T-cell (primary cell): Measurements from ENCODE around the gene NUP37. TPM values are rescaled to one million over a fixed set of nuclear protein-coding genes. Genes with fewer than 3 reads are reported as not detected.
"Not testable (repeated sequence)": the region's sequence is repeated elsewhere in the genome, so short reads cannot be mapped to it uniquely, and the experiment has no call there.

Experiments
- ATAC-seq, 4 experiments: fragments of 200-7000 bp in 3 of 4; fragments of 150-1000 bp in 1 of 4; cut with Tn5 transposase; replicated peaks in 1 of 4; 1 replicate in 3 of 4; 2 replicates in 1 of 4; pipeline ENCODE4 v1.10.0; 2021; ENCODE audit warnings: moderate library complexity in 3 of 4, mild to moderate bottlenecking in 2 of 4, moderate number of reproducible peaks in 1 of 4
- CTCF ChIA-PET, 2 donors: fragments of 300-600 bp; sonication (Branson Sonifier 250); formaldehyde crosslinking; loops; one replicate each; lab custom pipeline; 2022; ENCODE audit warnings: antibody characterized with exemption in 2 of 2; lab: Charles Lee
- POLR2A ChIA-PET, 2 donors: fragments of 300-600 bp; sonication (Branson Sonifier 250); formaldehyde crosslinking; loops; one replicate each; lab custom pipeline; 2022; ENCODE audit warnings: antibody characterized with exemption in 2 of 2; lab: Charles Lee
- DNase-seq, 35 experiments: peaks; one replicate each; pipeline versions ENCODE4 v3.0.0 to v3.0.0-alpha.2; 2013 to 2023
- H3K27ac ChIP-seq: one replicate; pipeline ENCODE4 v1.5.1; 2013; ENCODE audit warnings: low read length
- H3K27me3 ChIP-seq, 2 experiments: replicated peaks in 1 of 2; 1 replicate in 1 of 2; 2 replicates in 1 of 2; pipeline versions ENCODE4 v1.6.1 to v1.7.0; 2013; ENCODE audit warnings: low read length in 1 of 2, mixed read lengths in 1 of 2; ENCODE audit not compliant: control insufficient read depth in 2 of 2, insufficient read depth in 2 of 2; ENCODE audit errors: extremely low read depth in 1 of 2
- H3K36me3 ChIP-seq, 2 donors: 1 replicate in 1 of 2; 2 replicates in 1 of 2; pipeline versions ENCODE4 v1.6.1 to v1.7.0; 2013; ENCODE audit warnings: low read length in 1 of 2; ENCODE audit not compliant: control insufficient read depth in 2 of 2, insufficient read depth in 1 of 2; ENCODE audit errors: extremely low read depth in 1 of 2
- H3K4me1 ChIP-seq, 2 experiments: 1 replicate in 1 of 2; 2 replicates in 1 of 2; pipeline versions ENCODE4 v1.6.1 to v1.7.0; 2013; ENCODE audit warnings: low read length in 2 of 2, mixed read lengths in 1 of 2; ENCODE audit not compliant: insufficient read depth in 2 of 2, control insufficient read depth in 1 of 2; ENCODE audit errors: extremely low read depth in 1 of 2
- H3K4me3 ChIP-seq, 2 donors: 1 replicate in 1 of 2; 2 replicates in 1 of 2; pipeline versions ENCODE4 v1.5.1 to v1.7.0; 2013; ENCODE audit warnings: mild to moderate bottlenecking in 2 of 2, low read length in 1 of 2, moderate library complexity in 1 of 2; ENCODE audit not compliant: control insufficient read depth in 1 of 2; ENCODE audit errors: extremely low read depth in 1 of 2
- H3K9me3 ChIP-seq: 2 replicates; pipeline ENCODE4 v1.7.0; 2013
- H3K27ac Mint-ChIP-seq, 2 donors: one replicate each; pipeline ENCODE4 v1.8.0; 2020 to 2021; ENCODE audit warnings: mild to moderate bottlenecking in 2 of 2, mixed read lengths in 2 of 2
- H3K27me3 Mint-ChIP-seq, 2 donors: one replicate each; pipeline ENCODE4 v1.8.0; 2021 to 2022; ENCODE audit warnings: mixed read lengths in 2 of 2
- H3K36me3 Mint-ChIP-seq: one replicate; pipeline ENCODE4 v1.8.0; 2021; ENCODE audit warnings: mixed read lengths
- H3K4me1 Mint-ChIP-seq, 3 donors: one replicate each; pipeline ENCODE4 v1.8.0; 2020 to 2022; ENCODE audit warnings: mixed read lengths in 3 of 3, mild to moderate bottlenecking in 1 of 3
- H3K4me3 Mint-ChIP-seq, 3 donors: one replicate each; pipeline ENCODE4 v1.8.0; 2020 to 2022; ENCODE audit warnings: mild to moderate bottlenecking in 3 of 3, mixed read lengths in 3 of 3, moderate library complexity in 3 of 3
- H3K9me3 Mint-ChIP-seq, 3 donors: one replicate each; pipeline ENCODE4 v1.8.0; 2020 to 2022; ENCODE audit warnings: mixed read lengths in 3 of 3
- WGBS: methylation state at CpG from one replicate; pipeline ENCODE4 v1.1.5; 2013; ENCODE audit warnings: missing lambda C conversion rate; ENCODE audit not compliant: insufficient coverage; 5-methylcytosine and 5-hydroxymethylcytosine counted together
- total RNA-seq, 35 experiments: library from RNA in 6 of 35; stranded (reverse) in 6 of 35; fragments of 120-200 nt in 1 of 35; gene quantifications; one replicate each; pipeline versions ENCODE4 v1.2.1 to v1.2.4 and lab custom pipeline; 2013 to 2026

The NUP37 gene
- total RNA-seq, 5 donors from 2014 or later (not counting 1 experiment from before 2014, with no cell fraction given) = 11.1 to 21.1 (median 18.6) TPM

DNA sequence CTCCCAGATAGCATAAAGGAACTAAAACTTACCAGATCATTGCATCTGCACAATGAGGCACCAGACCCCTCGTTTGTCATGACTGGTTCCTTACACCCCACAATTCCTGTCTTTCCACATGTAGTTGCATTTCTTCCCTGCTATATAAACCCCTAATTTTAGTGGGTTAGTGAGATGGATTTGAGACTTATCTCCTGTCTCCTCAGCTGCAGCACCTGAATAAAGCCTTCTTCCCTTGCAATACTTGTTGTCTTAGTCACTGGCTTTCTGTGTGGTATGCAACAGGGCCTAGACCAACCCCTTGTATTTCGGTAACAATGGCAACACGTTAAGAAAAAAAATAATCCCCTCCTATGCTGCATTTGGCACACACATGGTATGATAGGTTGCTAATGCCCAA lies 13.0 kb downstream of the NUP37 start:
- Mint-ChIP-seq H3K27ac (no peak overlapping the region), H3K4me3 (no peak overlapping the region), H3K4me1 (peaks cover 4 to 9% (median 8%) of the 10 kb centered on the region in 3 donors), H3K36me3 (peaks cover 82% of the 10 kb centered on the region), H3K9me3 (peaks cover 2 to 5% (median 5%) of the 10 kb centered on the region in 3 donors), H3K27me3 (no peaks in the 10 kb centered on the region)
- Histone ChIP-seq H3K4me3 (no peak overlapping the region), H3K27ac (no peak overlapping the region), H3K36me3 (peaks cover 0 to 45% of the 10 kb centered on the region in 2 donors), H3K4me1 (no peaks in the 10 kb centered on the region), H3K27me3 (no peaks in the 10 kb centered on the region), H3K9me3 (peaks cover 2% of the 10 kb centered on the region)
- no CpG with 5 or more reads among the region's 3 CpGs for WGBS
- ChIA-PET POLR2A (no interaction called here), CTCF (no interaction called here)
- no peak for ATAC-seq
- no peak for DNase-seq

DNA sequence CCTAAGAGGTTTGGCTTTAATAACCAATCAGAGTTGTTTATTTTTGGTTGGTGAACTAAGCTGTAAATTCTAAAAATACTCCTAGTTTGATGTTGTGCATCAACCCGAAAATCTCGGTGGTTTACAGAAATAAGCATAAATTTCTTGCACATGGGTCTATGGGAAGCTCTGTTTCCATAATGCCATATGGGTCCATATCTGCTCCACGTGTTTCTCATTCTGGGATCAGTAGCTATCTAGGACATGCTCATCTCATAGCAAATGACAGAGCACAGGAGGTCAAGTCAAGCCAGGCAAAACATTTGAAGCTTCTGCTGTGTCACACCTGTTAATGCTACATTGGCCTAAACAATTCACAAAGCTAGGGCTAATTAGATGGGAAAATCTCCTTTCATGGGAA lies 23.1 kb downstream of the NUP37 start:
- H3K27ac Mint-ChIP-seq = no peak overlapping the region
- H3K9me3 ChIP-seq = no peaks in the 10 kb centered on the region
- H3K4me1 ChIP-seq = no peaks in the 10 kb centered on the region
- no peaks in the 10 kb centered on the region for H3K4me1 Mint-ChIP-seq
- CTCF ChIA-PET = interaction anchor here (0.6 to 1.2 kb wide), 4 partner anchors 21 to 32 kb away, joined by 3 to 4 read pairs (median 3); no protein-coding TSS in a partner anchor
- no peak for ATAC-seq
- peaks cover 0 to 20% of the 10 kb centered on the region in 2 donors for H3K36me3 ChIP-seq
- no peak overlapping the region for H3K27ac ChIP-seq
- H3K27me3 Mint-ChIP-seq = no peaks in the 10 kb centered on the region
- DNase-seq = no peak
- POLR2A ChIA-PET = interaction anchor here in 1 of 2 donors (0.6 kb wide), 1 partner anchor 43 kb away, joined by 6 read pairs; no protein-coding TSS in a partner anchor
- no peak overlapping the region for H3K4me3 ChIP-seq
- no peaks in the 10 kb centered on the region for H3K9me3 Mint-ChIP-seq
- no peak overlapping the region for H3K4me3 Mint-ChIP-seq
- no peaks in the 10 kb centered on the region for H3K27me3 ChIP-seq
- WGBS = 94% methylated on average over 2 of the region's 3 CpGs
- H3K36me3 Mint-ChIP-seq = peaks cover 37% of the 10 kb centered on the region

GRCh38 chr12:102095677-102096263 lies 24.1 kb downstream of the NUP37 start:
- Mint-ChIP-seq H3K9me3 (no peaks in the 10 kb centered on the region), H3K27ac (no peak overlapping the region), H3K27me3 (no peaks in the 10 kb centered on the region), H3K4me1 (no peaks in the 10 kb centered on the region), H3K36me3 (peaks cover 37% of the 10 kb centered on the region), H3K4me3 (no peak overlapping the region)
- no peaks in the 10 kb centered on the region for H3K9me3 ChIP-seq
- ATAC-seq (peak in 2 of 4 experiments; percentile 50 to 51), DNase-seq (peak in 1 of 35 experiments; percentile 18)
- ChIA-PET CTCF (interaction anchor here (0.6 to 1.2 kb wide), 5 partner anchors 17 to 383 kb away, joined by 3 read pairs; partner anchors contain the start of gene WASHC3 (in 1 of the 2)), POLR2A (no interaction called here)
- H3K4me1 ChIP-seq = no peaks in the 10 kb centered on the region
- WGBS = no CpG with 5 or more reads among the region's 2 CpGs
- H3K4me3 ChIP-seq = no peak overlapping the region
- no peak overlapping the region for H3K27ac ChIP-seq
- H3K27me3 ChIP-seq = no peaks in the 10 kb centered on the region
- H3K36me3 ChIP-seq = peaks cover 0 to 20% of the 10 kb centered on the region in 2 donors

DNA sequence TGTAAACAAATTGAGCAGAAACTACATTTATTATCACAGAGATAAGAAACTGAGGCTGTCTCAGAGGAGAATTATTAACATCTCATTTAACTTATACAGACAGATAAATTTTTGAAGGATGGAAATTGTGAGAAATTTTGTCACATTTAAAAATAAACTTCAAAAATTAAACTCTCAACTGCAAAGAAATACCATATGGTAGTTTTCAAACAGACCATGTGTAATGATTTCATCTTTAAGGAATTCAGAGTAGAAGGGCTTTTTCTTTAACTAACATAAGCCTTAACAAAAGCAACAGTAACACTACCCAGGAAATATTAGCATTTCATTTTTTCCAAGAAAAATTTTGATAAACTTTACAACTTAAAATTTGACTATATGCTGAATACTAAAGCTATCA lies 26.6 kb downstream of the NUP37 start:
- Histone ChIP-seq H3K9me3 (no peaks in the 10 kb centered on the region), H3K4me1 (no peaks in the 10 kb centered on the region), H3K4me3 (no peak overlapping the region), H3K36me3 (peaks cover 0 to 11% of the 10 kb centered on the region in 2 donors), H3K27ac (no peak overlapping the region), H3K27me3 (no peaks in the 10 kb centered on the region)
- peaks cover 0 to 3% (median 0%) of the 10 kb centered on the region in 3 donors for H3K9me3 Mint-ChIP-seq
- no peak overlapping the region for H3K4me3 Mint-ChIP-seq
- no peak for DNase-seq
- no peak for ATAC-seq
- no peaks in the 10 kb centered on the region for H3K4me1 Mint-ChIP-seq
- ChIA-PET POLR2A (no interaction called here), CTCF (no interaction called here)
- H3K36me3 Mint-ChIP-seq = peaks cover 34% of the 10 kb centered on the region
- no peak overlapping the region for H3K27ac Mint-ChIP-seq
- H3K27me3 Mint-ChIP-seq = no peaks in the 10 kb centered on the region

GRCh38 chr12:102089228-102089835 lies 30.6 kb downstream of the NUP37 start:
- H3K4me1 ChIP-seq, H3K4me1 Mint-ChIP-seq, POLR2A ChIA-PET, H3K27ac Mint-ChIP-seq, ATAC-seq, DNase-seq, CTCF ChIA-PET, H3K27me3 ChIP-seq, H3K27ac ChIP-seq, H3K9me3 Mint-ChIP-seq, H3K4me3 ChIP-seq, H3K4me3 Mint-ChIP-seq, H3K9me3 ChIP-seq, H3K27me3 Mint-ChIP-seq, H3K36me3 ChIP-seq: not testable (repeated sequence)
- WGBS = 98% methylated on average over 25 of the region's 38 CpGs
- H3K36me3 Mint-ChIP-seq = peaks cover 37% of the 10 kb centered on the region

DNA sequence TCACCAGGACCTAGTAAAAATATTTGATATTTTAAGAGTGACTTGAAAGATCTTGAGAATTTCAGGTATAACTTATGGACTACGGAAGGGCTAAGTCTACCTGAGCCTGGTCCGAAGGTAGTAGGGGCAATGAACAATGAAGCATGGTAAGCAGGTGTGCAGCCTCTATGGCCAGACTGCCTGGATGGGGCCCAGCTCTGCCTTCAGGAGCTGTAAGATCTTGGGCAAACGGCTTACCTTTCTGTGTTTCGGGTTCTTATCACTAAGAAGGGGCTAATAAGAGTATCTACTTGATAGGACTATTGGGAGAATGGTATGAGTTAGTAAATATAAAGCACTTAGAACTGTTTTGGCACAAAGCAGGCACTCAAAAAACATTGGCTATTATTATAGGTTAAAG lies 39.1 kb downstream of the NUP37 start:
- Histone ChIP-seq H3K9me3 (no peaks in the 10 kb centered on the region), H3K4me1 (no peaks in the 10 kb centered on the region), H3K4me3 (no peak overlapping the region), H3K27ac (no peak overlapping the region), H3K27me3 (no peaks in the 10 kb centered on the region), H3K36me3 (peaks cover 0 to 30% of the 10 kb centered on the region in 2 donors)
- Mint-ChIP-seq H3K4me1 (no peaks in the 10 kb centered on the region), H3K27me3 (no peaks in the 10 kb centered on the region), H3K9me3 (no peaks in the 10 kb centered on the region), H3K4me3 (no peak overlapping the region), H3K27ac (peak overlapping the region in 1 of 2 donors; percentile 9), H3K36me3 (peaks cover 74% of the 10 kb centered on the region)
- DNase-seq = no peak
- no peak for ATAC-seq
- ChIA-PET POLR2A (no interaction called here), CTCF (no interaction called here)
- WGBS = 100% methylated on average over 2 of the region's 4 CpGs
